Sigmoid colon (tissue), 4 donors: ENCODE results near the gene KLK6.

Experiments
- EP300 ChIP-seq, 4 donors: sonication (generic); formaldehyde crosslinking; IDR thresholded peaks; one replicate each; pipeline ENCODE4 v1.6.1; 2017; ENCODE audit warnings: antibody characterized with exemption in 4 of 4
- POLR2A ChIP-seq, 2 donors: fragments of 450-650 bp; IDR thresholded peaks; one replicate each; pipeline ENCODE4 v1.6.1; 2016; ENCODE audit warnings: antibody characterized with exemption in 2 of 2, mild to moderate bottlenecking in 2 of 2, moderate library complexity in 2 of 2
- TF ChIP-seq, protein P1 (sequence below), 4 experiments: fragments of 450-650 bp in 3 of 4; fragments of 200-600 bp in 1 of 4; IDR thresholded peaks; one replicate each; pipeline ENCODE4 v1.5.1; 2016 to 2019; ENCODE audit warnings: antibody characterized with exemption in 4 of 4, mild to moderate bottlenecking in 3 of 4, moderate library complexity in 2 of 4

DNA sequence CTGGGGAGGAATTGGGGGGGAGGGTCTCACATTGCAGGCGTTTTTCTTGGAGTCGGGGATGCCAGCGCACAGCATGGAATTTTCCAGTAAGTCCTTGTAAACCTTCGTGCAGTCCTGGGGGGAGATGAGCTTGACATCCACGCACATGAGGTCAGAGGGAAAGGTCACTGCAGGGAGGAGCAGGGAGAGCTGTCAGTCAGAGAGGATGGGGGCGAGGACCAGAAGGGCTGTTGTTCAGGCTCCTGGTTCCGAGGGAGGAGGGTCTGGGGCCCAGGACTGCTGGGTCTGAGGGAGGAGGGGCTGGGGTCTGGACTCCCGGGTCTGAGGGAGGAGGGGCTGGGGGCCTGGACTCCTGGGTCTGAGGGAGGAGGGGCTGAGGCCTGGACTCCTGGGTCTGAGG, 10.4 kb upstream of the KLK6 start:
- TF ChIP-seq, protein P1, sequence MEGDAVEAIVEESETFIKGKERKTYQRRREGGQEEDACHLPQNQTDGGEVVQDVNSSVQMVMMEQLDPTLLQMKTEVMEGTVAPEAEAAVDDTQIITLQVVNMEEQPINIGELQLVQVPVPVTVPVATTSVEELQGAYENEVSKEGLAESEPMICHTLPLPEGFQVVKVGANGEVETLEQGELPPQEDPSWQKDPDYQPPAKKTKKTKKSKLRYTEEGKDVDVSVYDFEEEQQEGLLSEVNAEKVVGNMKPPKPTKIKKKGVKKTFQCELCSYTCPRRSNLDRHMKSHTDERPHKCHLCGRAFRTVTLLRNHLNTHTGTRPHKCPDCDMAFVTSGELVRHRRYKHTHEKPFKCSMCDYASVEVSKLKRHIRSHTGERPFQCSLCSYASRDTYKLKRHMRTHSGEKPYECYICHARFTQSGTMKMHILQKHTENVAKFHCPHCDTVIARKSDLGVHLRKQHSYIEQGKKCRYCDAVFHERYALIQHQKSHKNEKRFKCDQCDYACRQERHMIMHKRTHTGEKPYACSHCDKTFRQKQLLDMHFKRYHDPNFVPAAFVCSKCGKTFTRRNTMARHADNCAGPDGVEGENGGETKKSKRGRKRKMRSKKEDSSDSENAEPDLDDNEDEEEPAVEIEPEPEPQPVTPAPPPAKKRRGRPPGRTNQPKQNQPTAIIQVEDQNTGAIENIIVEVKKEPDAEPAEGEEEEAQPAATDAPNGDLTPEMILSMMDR (IDR thresholded peaks at IDR 0.05), result no peak
- TF ChIP-seq EP300 (IDR thresholded peaks at IDR 0.05) (no peak), POLR2A (IDR thresholded peaks at IDR 0.05) (no peak)
